Testis (tissue), 2 donors: ENCODE results near the gene PXMP2.

Experiments
- CTCF ChIP-seq, 3 experiments: fragments of 450-650 bp in 2 of 3; fragments of 200-600 bp in 1 of 3; sonication (generic) in 1 of 3; IDR thresholded peaks; one replicate each; pipeline ENCODE4 v1.5.1; 2016 to 2019; ENCODE audit warnings: antibody characterized with exemption in 3 of 3, mild to moderate bottlenecking in 2 of 3, moderate library complexity in 1 of 3
- POLR2A ChIP-seq: fragments of 450-650 bp; IDR thresholded peaks from one replicate; pipeline ENCODE4 v1.6.1; 2017; ENCODE audit warnings: antibody characterized with exemption, mild to moderate bottlenecking, moderate library complexity

GRCh38 chr12:132735496-132735895 lies 48.1 kb downstream of the PXMP2 start:
- no peak for TF ChIP-seq POLR2A
- no peak for TF ChIP-seq CTCF (IDR thresholded peaks at IDR 0.05)
